ENCODE results near the gene PARP12. TPM values are rescaled to one million over a fixed set of nuclear protein-coding genes. Genes with fewer than 3 reads are reported as not detected.

Gene PARP12
- total and polyA plus RNA-seq, 9 of the 15 experiments (the other 6 are each of a cell fraction or from before 2014, with no cell fraction given) = 4.6 to 40.4 (median 23.5) TPM

- H2AFZ ChIP-seq (ENCODE audit: low read depth, low read length) = 0 out of 2 replicates have a peak overlapping the region, but pooled peaks have one; percentile 15
- H3K27me3 ChIP-seq (ENCODE audit: control insufficient read depth in 2 of 2, insufficient read depth in 2 of 2, low read length in 2 of 2) = peaks cover 12 to 36% of the 10 kb centered on the region in 2 experiments; a peak in 4 of 5 replicates
- no peak overlapping the region for H3K4me2 ChIP-seq (ENCODE audit: insufficient read depth, low read length)
- no peak overlapping the region for H3K4me3 ChIP-seq
- intact Hi-C loops (cut with micrococcal nuclease) (no loop called here), in situ Hi-C loops (cut with MboI) (no loop called here)
- no TSS peak for BruUV-seq (replicated peaks)
- H3K27ac ChIP-seq (ENCODE audit: extremely low read depth, low read depth, low read length) = no peak overlapping the region
- no peaks in the 10 kb centered on the region for H3K79me2 ChIP-seq (ENCODE audit: control insufficient read depth, insufficient read depth, low read length)
- H3K9me1 ChIP-seq (ENCODE audit: control insufficient read depth, insufficient read depth, low read length) = no peaks in the 10 kb centered on the region
- FAIRE-seq (no peak), ATAC-seq (no peak), DNase-seq (ENCODE audit: extremely low read depth in 1 of 4, low spot score in 3 of 4) (no peak)
- TF ChIP-seq RBM15 (IDR thresholded peaks at IDR 0.05; ENCODE audit: insufficient read depth, low read length) (no peak), BHLHE40 (IDR thresholded peaks at IDR 0.05; ENCODE audit: low read length) (no peak), ARID1B (IDR thresholded peaks at IDR 0.05) (no peak), ZNF175 (CRISPR knock-in tag; IDR thresholded peaks at IDR 0.05; ENCODE audit: low read depth) (no peak), EGR1 (conservative IDR thresholded peaks at IDR 0.05) (no peak), E2F4 (CRISPR knock-in tag; IDR thresholded peaks at IDR 0.05; ENCODE audit: low read depth) (no peak), ZNF764 (CRISPR knock-in tag; IDR thresholded peaks at IDR 0.05; ENCODE audit: low read depth) (no peak), ZNF639 (CRISPR knock-in tag; conservative IDR thresholded peaks at IDR 0.05 in 1 of 2, IDR thresholded peaks at IDR 0.05 in 1 of 2) (no peak), ZBTB43 (CRISPR knock-in tag; IDR thresholded peaks at IDR 0.05) (no peak), SPI1 (IDR thresholded peaks at IDR 0.05; ENCODE audit: borderline replicate concordance, low read depth, low read length) (no peak), ZNF24 (IDR thresholded peaks at IDR 0.05) (no peak)
- WGBS (ENCODE audit: insufficient coverage, low coverage, missing lambda C conversion rate) = 31% methylated on average over 6 of the region's 6 CpGs
- H3K9me3 ChIP-seq (replicated peaks; ENCODE audit: control insufficient read depth, insufficient read depth, low read depth, low read length) = no peaks in the 10 kb centered on the region
- no peak overlapping the region for H3K9ac ChIP-seq (ENCODE audit: insufficient read depth in 1 of 2, low read depth in 2 of 2, low read length in 2 of 2)
- ChIA-PET CTCF (ENCODE audit: low intra/inter-chr PET ratio) (interaction anchor here (0.5 kb wide), 1 partner anchor 8 kb away, joined by 3 read pairs; no protein-coding TSS in a partner anchor), POLR2A (interaction anchor here (1.1 kb wide), 1 partner anchor 12 kb away, joined by 5 read pairs; the partner anchor contains the start of gene PARP12)
- no peaks in the 10 kb centered on the region for H4K20me1 ChIP-seq (replicated peaks; ENCODE audit: control insufficient read depth, insufficient read depth, low read length)
- no peaks in the 10 kb centered on the region for H3K36me3 ChIP-seq (ENCODE audit: control insufficient read depth, insufficient read depth, low read length)
- H3K4me1 ChIP-seq (replicated peaks in 1 of 2; ENCODE audit: control insufficient read depth in 2 of 2, insufficient read depth in 2 of 2, low read length in 2 of 2) = no peaks in the 10 kb centered on the region; a peak in 1 of 5 replicates
Measured at GRCh38 chr7:140074780-140075179, 12.0 kb upstream of the PARP12 start.

Measured in K562 (cell line).